ENCODE measurements around the gene CTTNBP2.
"Not testable (repeated sequence)": the region's sequence is repeated elsewhere in the genome, so short reads cannot be mapped to it uniquely, and the experiment has no call there.

The CTTNBP2 gene

GRCh38 chr7:117731455-117731854, 141.8 kb downstream of the CTTNBP2 start:
- DNase-seq (ENCODE audit: low spot score), result no peak

- no peak for DNase-seq (ENCODE audit: low spot score)
Observed at GRCh38 chr7:117730390-117730789, 142.9 kb downstream of the CTTNBP2 start.

DNA sequence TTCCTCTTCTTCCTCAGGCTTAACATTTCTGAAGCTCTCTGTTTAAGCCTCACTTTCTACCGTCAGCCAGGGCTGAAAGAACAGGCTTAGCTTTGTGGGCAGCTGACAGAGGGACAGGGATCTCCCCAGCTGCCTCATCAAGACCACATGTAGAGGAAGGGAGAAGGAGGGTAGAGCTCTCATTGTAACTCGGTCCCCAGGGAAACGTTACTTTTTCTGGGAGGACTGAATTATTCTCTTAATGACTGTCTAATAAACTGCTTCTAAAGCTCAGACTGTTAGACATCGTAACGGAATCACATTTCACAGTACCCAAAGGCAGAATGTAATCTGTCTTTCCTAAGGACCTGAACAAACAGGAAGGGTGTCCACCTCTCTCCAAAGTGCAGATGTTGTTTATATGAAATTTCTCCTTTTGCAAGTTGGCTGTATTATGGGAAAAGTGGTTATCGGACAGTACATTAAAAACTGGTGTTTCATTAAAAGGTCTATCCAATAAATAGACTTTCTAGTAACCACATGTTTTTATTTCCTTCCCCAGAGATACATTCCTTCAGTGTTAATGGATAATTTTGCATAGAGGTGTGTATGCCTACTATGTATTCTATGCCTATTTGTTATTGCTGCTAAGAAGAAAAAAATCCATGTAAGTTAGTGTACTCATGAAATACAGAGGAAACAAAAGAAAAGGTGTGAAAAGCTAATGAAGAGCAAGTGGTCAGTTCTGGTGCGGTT, 144.2 kb downstream of the CTTNBP2 start:
- no peak for DNase-seq (ENCODE audit: low spot score)

- DNase-seq (ENCODE audit: low spot score), result no peak
Observed at GRCh38 chr7:117724898-117725297, 148.3 kb downstream of the CTTNBP2 start.

- DNase-seq (ENCODE audit: low spot score), result no peak
Observed at GRCh38 chr7:117719377-117719776, 153.9 kb downstream of the CTTNBP2 start.

DNA sequence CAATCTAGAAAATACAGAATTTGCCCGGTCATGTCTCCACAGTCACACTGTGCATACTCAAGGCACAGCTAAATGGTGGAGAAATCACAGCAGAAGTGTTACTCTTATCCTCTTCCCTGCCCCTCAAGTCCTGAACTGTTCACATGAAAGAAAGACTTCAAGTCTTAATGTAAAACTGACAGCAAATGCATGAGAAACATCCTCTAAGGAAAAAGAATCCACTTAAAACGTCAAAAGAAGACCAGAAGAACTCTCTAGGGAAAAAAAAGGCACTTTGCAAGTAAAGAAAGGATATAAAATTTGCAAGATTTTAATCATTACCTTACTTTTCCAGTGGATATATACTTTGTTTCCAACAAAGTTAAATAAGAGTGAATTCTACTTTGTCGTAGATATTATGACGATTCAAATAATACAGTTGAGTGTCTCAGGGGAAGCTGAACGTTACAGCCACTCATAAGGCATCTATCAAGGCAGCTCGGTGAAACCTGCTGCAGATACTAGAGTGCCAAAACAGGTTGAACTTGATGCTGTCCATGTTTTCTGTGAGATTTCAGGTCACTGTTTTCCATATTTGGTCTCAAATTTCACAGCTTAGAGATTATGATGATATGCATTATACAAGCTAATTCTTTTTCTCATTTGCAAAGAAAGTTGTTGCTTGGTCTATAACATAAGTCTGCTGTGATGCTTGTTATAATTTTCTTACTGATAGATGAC, 155.0 kb downstream of the CTTNBP2 start:
- DNase-seq (ENCODE audit: low spot score), result no peak

DNA sequence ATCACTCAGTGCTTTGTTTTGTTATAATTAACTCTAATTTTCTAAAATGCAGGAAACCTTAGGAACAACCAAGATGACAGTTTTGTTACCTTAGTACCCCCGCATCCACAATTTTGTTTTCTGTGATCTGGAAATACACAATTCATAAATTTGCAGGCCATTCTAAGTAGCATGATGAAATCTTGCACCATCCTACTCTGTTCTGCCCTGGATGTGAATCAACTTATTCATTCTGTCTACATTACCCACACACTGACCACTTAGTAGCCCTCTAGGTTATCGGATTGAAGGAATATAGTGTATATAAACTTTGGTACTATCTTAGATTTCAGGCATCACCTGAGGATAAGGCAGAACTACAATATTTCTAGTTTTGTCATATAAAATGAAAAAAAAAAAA, 155.9 kb downstream of the CTTNBP2 start:
- no peak for DNase-seq (ENCODE audit: low spot score)

GRCh38 chr7:117716707-117717299, 156.4 kb downstream of the CTTNBP2 start:
- DNase-seq (ENCODE audit: low spot score), result no peak

DNA sequence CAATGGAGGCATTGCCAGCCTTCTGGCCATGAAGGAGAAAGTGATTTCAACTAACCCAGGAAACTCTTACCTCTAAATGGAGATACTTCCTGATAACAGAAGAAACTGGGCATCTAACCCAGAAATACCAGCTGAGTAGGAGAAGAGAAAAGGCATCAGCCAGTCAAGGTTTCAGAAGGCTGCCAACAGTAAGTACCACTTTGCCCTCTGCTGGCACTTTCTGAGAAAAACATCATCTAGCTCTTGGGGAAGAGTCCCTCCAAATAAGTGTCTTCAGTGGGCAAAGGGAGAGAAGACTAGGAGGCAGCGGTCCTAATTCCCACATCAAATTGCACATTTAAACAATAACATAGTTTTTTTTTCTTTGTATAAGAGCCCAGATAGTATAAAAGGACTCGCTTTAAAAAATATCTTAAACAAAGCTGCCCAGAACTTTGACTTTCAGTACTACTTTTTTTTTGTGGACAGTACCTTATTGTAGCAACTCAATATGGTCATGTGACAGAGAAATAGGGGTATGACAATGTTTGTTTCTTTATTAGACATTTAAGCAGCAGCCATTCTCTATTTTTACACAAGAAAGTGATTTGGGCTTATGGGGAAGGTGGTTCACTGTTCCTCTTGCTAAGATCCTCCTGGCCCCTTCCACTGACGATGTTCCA, 157.3 kb downstream of the CTTNBP2 start:
- peak; percentile 8 for DNase-seq (ENCODE audit: low spot score)

- no peak for DNase-seq (ENCODE audit: low spot score)
Observed at GRCh38 chr7:117711556-117711955, 161.7 kb downstream of the CTTNBP2 start.

DNA sequence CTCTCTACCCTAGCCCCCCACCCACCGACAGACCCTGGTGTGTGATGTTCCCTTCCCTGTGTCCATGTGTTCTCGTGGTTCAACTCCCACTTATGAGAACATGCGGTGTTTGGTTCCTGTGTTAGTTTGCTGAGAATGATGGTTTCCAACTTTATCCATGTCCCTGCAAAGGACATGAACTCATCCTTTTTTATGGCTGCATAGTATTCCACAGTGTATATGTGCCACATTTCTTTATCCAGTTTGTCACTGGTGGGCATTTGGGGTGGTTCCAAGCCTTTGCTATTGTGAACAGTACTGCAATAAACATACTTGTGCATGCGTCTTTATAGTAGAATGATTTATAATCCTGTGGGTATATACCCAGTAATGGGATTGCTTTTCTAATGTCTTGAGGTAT, 165.1 kb downstream of the CTTNBP2 start:
- not testable (repeated sequence) for DNase-seq (ENCODE audit: low spot score)

DNA sequence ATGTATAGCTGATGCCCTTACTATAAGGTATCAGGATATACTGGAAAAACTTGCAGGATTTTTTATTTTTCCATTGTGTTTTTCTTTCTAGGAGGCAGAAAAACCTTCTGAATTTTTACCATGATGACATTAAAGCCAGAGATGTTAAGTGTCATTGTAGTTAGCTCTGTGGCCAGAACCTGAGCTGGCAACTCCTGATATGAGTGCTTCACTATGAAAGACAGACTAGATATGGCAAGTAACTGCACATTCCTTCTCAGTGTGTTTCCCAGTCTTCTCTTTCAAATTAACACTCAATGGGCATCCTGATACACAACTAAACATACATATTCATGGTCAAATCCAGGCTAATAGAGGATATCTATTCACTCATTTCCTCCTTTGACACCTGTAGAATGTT, 166.2 kb downstream of the CTTNBP2 start:
- DNase-seq (ENCODE audit: low spot score), result no peak

DNA sequence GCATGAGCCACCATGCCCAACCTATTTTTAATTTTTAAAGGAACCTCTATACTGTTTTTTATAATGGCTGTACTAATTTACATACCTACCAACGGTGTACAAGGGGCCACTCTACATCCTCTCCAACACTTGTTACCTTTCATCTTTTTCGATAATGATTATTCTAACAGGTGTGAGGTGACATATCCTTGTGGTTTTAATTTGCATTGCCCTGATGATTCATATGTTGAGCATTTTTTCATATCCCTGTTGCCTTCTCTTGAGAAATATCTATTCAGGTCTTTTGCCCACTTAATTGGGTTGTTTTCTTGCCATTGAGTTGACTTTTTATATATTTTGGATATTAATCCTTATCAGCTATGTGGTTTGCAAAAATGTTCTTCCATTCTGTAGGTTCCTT, 167.0 kb downstream of the CTTNBP2 start:
- no peak for DNase-seq (ENCODE audit: low spot score)

DNA sequence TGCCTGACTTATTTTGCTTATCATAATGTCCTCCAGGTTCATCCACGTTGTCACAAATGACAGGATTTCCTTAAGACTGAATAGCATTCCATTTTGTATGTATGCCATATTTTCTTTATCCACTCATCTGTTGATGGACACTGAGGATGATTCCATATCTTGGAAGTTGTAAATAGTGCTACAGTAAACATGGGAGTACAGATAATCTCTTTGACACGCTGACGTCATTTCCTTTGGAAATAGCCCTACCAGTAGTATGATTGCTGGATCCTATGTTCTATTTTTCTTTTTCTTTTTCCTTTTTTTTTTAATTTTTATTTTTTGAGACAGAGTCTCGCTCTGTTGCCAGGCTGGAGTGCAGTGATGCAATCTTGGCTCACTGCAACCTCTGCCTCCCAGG, 167.6 kb downstream of the CTTNBP2 start:
- no peak for DNase-seq (ENCODE audit: low spot score)

DNA sequence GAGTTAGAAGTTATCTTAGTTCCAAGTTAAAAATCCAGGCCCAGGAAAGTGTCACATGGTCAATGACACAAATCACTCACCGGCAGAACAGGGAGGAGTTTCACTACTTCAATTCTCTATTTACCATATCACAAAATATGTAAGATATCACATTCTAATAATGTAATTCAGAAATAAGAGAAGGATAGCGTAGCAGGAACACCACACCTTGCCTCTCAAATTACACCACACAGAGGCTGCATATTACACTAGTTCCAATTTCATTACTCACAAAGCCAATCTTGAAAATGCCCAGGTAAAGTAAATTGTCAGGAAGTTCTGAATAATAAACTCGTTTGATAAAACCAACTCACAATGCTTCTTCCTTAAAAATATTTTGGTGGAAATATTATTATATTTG, 169.2 kb downstream of the CTTNBP2 start:
- no peak for DNase-seq (ENCODE audit: low spot score)

- no peak for DNase-seq (ENCODE audit: low spot score)
Observed at GRCh38 chr7:117698018-117698417, 175.2 kb downstream of the CTTNBP2 start.

- no peak for DNase-seq (ENCODE audit: low spot score)
Observed at GRCh38 chr7:117692338-117692737, 180.9 kb downstream of the CTTNBP2 start.

GRCh38 chr7:117690147-117690546, 183.1 kb downstream of the CTTNBP2 start:
- DNase-seq (ENCODE audit: low spot score), result no peak

GRCh38 chr7:117689406-117689805, 183.8 kb downstream of the CTTNBP2 start:
- no peak for DNase-seq (ENCODE audit: low spot score)

DNA sequence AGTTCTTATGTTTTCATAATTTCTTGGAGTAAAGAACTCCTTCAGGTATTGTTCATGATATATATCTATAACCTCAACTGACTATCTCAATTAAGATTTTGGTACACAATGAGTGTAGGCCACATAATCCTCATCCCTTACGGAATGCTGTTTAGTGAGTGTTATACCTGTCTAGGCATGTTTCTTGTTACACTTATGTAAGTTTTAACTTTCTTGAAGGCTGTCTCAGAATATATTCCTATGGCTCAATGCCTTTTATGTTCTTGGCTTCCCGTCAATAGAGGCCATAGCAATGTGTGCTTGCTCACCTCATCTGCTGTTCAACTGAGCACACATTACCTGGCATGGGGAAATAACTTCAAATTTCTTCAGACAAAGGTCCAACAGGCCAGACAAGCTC, 185.1 kb downstream of the CTTNBP2 start:
- DNase-seq (ENCODE audit: low spot score), result no peak

DNA sequence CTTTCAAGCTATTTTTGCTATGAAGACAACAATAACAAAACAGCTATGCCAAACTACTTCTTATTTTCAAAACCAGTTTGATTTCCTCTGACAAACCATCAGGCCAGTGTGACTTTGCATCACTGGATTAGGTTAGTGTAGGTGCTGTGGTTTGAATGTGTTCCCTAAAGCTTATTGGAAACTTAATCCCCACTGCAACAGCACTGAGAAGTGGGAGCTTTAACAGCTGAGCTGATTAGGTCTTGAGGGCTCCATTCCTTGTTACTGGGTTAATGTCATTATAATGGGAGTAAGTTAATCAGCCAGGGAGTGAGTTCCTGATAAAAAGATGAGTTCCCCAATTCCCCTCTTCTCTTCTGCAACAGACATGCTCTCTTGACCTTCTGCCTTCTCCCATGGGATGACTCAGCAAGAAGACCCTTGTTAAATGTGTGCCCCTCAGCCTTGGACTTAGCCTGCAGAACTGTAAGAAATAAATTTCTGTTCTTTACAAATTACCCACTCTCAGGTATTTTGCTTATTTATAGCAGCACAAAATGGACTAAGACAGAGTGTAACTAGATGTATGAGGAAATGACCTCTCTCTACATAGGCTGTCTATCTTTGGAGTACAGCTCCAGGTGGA, 186.8 kb downstream of the CTTNBP2 start:
- no peak for DNase-seq (ENCODE audit: low spot score)

DNA sequence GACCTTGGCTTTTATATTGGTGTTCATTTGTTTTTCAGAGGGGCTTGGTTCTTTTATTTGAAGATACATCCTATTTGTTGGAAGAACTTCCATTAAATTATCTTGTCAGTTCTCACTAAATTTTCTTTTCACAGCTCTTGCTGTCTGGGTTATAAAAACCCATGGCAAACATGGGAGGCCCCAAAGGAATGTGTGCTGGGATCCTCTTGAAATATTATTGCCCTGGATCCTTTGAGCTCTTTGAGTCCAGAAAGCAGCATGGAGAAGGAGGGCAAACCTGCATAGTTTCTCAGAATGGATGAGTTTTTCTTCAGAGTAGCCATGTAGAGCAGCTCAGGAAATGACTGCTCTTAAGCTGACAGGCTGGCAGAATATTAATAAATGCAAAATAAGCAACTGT, 187.4 kb downstream of the CTTNBP2 start:
- no peak for DNase-seq (ENCODE audit: low spot score)

All from germinal center (tissue), 1 donor.